Astrocyte (in vitro differentiated cells and primary cell): Measurements from ENCODE around the gene ZNF155.

ENCODE experiments used
- CTCF ChIP-seq: IDR thresholded peaks from 2 replicates; pipeline ENCODE4 v1.5.1; 2011; ENCODE audit warnings: low read depth, mild to moderate bottlenecking, inconsistent platforms, low read length, moderate library complexity; ENCODE audit not compliant: insufficient read depth
- EZH2 ChIP-seq: IDR thresholded peaks from 2 replicates; pipeline ENCODE4 v1.6.1; 2012; ENCODE audit warnings: mild to moderate bottlenecking, low read length, inconsistent platforms; ENCODE audit not compliant: insufficient read depth

DNA sequence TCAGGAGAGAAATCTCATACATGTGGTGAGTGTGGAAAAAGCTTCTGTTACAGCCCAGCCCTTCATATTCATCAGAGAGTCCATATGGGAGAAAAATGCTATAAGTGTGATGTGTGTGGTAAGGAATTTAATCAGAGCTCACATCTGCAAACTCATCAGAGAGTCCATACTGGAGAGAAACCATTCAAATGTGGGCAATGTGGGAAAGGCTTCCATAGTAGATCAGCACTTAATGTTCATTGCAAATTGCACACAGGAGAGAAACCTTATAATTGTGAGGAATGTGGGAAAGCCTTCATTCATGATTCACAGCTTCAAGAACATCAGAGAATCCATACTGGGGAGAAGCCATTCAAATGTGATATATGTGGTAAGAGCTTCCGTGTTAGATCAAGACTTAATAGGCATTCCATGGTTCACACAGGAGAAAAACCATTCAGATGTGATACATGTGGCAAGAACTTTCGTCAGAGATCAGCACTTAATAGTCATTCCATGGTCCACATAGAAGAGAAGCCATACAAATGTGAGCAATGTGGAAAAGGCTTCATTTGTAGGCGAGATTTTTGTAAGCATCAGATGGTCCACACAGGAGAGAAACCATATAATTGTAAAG, 17.8 kb upstream of the ZNF155 start:
- TF ChIP-seq EZH2 (no peak), CTCF (no peak)
